Measurements from ENCODE around the gene DNMT1. TPM values are rescaled to one million over a fixed set of nuclear protein-coding genes. Genes with fewer than 3 reads are reported as not detected.

The DNMT1 gene
- total RNA-seq (2021) = 174 to 210 TPM (median 191 TPM) in 3 replicates
- percentile 72 among the genes with signal in this experiment for Bru-seq, nascent RNA
- long read RNA-seq, experiment 1, full-length matches to known transcripts = 310 of 612 reads
- long read RNA-seq, experiment 1, partial matches to known transcripts = 126 of 612 reads
- long read RNA-seq, experiment 1, other reads (novel, unspliced or antisense) = 176 of 612 reads
- long read RNA-seq, experiment 2, full-length matches to known transcripts = 12 of 138 reads
- long read RNA-seq, experiment 2, partial matches to known transcripts = 81 of 138 reads
- long read RNA-seq, experiment 2, other reads (novel, unspliced or antisense) = 45 of 138 reads
- long read RNA-seq, experiment 3 = 0 reads

DNA sequence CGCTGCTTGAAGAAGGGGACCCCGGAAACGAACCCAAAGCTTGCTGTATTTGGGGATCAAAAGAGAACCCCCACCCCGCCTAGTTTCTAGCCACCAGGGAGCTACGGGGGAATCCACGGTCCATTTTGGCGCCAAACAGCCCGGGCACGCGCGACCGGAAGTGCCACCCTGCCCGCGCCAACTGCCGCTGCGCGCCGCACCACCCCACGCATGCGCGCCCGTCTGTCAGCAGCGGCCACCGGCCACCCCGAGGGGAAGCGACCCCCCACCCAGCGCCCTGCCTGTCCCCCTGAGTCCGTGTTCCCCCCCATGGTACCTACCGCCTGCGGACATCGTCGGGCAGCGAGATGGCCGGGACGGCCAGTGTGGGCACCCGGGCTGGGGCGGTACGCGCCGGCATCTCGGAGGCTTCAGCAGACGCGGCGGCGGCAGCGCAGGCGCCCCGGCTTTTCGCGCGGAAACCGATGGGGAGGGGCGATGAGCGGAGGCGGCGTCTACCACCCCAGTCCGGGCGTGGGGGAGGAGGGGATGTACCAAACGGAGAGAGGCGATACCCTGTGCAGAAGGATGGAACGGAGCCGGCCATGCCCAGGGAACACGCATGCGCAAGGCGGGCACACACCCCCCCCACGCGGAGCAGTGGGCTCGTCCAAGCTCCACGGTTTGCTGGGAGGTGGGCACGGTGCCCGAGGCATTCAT is at the start of gene DNMT1:
TSS of gene DNMT1 (minus strand) at position 454 of the 699 bp plus-strand sequence. CDS start at position 400, 54 bp downstream.
- Mint-ChIP-seq H3K4me3 (peak within 1 kb of the TSS; percentile 94), H3K27me3 (ENCODE audit: low read depth) (no peaks in the 10 kb centered on the region), H3K4me1 (peaks cover 8% of the 10 kb centered on the region), H3K27ac (peak within 1 kb of the TSS; percentile 85), H3K9me3 (no peaks in the 10 kb centered on the region), H3K36me3 (no peaks in the 10 kb centered on the region; the same call in 1 of the 2 replicates)
- peak; percentile 97 for DNase-seq (ENCODE audit: low spot score)
- POLR2A ChIA-PET = interaction anchor here (0.5 to 0.8 kb wide), 3 partner anchors 73 to 209 kb away, joined by 3 to 5 read pairs (median 4); partner anchors contain the start of gene CDC37
- ATAC-seq = peak; percentile 98
- CTCF ChIA-PET = interaction anchor here (1.0 to 3.2 kb wide), 5 partner anchors 34 to 222 kb away, joined by 3 to 25 read pairs (median 4); partner anchors contain the start of genes ICAM1 and ICAM5
- TF ChIP-seq, protein P1, sequence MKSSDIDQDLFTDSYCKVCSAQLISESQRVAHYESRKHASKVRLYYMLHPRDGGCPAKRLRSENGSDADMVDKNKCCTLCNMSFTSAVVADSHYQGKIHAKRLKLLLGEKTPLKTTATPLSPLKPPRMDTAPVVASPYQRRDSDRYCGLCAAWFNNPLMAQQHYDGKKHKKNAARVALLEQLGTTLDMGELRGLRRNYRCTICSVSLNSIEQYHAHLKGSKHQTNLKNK (CRISPR knock-in tag; IDR thresholded peaks at IDR 0.05) = no peak
- TF ChIP-seq ZNF396 (CRISPR knock-in tag; IDR thresholded peaks at IDR 0.05; ENCODE audit: borderline replicate concordance) = no peak
- TF ChIP-seq, protein P2, sequence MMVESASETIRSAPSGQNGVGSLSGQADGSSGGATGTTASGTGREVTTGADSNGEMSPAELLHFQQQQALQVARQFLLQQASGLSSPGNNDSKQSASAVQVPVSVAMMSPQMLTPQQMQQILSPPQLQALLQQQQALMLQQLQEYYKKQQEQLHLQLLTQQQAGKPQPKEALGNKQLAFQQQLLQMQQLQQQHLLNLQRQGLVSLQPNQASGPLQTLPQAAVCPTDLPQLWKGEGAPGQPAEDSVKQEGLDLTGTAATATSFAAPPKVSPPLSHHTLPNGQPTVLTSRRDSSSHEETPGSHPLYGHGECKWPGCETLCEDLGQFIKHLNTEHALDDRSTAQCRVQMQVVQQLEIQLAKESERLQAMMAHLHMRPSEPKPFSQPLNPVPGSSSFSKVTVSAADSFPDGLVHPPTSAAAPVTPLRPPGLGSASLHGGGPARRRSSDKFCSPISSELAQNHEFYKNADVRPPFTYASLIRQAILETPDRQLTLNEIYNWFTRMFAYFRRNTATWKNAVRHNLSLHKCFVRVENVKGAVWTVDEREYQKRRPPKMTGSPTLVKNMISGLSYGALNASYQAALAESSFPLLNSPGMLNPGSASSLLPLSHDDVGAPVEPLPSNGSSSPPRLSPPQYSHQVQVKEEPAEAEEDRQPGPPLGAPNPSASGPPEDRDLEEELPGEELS (CRISPR knock-in tag; IDR thresholded peaks at IDR 0.05) = peak; percentile 71
- TF ChIP-seq, protein P3, sequence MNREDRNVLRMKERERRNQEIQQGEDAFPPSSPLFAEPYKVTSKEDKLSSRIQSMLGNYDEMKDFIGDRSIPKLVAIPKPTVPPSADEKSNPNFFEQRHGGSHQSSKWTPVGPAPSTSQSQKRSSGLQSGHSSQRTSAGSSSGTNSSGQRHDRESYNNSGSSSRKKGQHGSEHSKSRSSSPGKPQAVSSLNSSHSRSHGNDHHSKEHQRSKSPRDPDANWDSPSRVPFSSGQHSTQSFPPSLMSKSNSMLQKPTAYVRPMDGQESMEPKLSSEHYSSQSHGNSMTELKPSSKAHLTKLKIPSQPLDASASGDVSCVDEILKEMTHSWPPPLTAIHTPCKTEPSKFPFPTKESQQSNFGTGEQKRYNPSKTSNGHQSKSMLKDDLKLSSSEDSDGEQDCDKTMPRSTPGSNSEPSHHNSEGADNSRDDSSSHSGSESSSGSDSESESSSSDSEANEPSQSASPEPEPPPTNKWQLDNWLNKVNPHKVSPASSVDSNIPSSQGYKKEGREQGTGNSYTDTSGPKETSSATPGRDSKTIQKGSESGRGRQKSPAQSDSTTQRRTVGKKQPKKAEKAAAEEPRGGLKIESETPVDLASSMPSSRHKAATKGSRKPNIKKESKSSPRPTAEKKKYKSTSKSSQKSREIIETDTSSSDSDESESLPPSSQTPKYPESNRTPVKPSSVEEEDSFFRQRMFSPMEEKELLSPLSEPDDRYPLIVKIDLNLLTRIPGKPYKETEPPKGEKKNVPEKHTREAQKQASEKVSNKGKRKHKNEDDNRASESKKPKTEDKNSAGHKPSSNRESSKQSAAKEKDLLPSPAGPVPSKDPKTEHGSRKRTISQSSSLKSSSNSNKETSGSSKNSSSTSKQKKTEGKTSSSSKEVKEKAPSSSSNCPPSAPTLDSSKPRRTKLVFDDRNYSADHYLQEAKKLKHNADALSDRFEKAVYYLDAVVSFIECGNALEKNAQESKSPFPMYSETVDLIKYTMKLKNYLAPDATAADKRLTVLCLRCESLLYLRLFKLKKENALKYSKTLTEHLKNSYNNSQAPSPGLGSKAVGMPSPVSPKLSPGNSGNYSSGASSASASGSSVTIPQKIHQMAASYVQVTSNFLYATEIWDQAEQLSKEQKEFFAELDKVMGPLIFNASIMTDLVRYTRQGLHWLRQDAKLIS (CRISPR knock-in tag; IDR thresholded peaks at IDR 0.05; ENCODE audit: borderline replicate concordance) = no peak
- TF ChIP-seq CREM (CRISPR knock-in tag; IDR thresholded peaks at IDR 0.05) = no peak; the same call in none of the 2 replicates
- no peak for TF ChIP-seq RORB (CRISPR knock-in tag; IDR thresholded peaks at IDR 0.05)
- peak; percentile 78 for TF ChIP-seq SP1 (CRISPR knock-in tag; conservative IDR thresholded peaks at IDR 0.05)
- no peak for TF ChIP-seq ZNF138 (CRISPR knock-in tag; conservative IDR thresholded peaks at IDR 0.05)
- no peak for TF ChIP-seq OVOL2 (CRISPR knock-in tag; IDR thresholded peaks at IDR 0.05; ENCODE audit: borderline replicate concordance)
- no peak for TF ChIP-seq TCF7 (CRISPR knock-in tag; IDR thresholded peaks at IDR 0.05; ENCODE audit: low read depth)
- no peak for TF ChIP-seq EMX1 (CRISPR knock-in tag; IDR thresholded peaks at IDR 0.05)
- TF ChIP-seq, protein P4, sequence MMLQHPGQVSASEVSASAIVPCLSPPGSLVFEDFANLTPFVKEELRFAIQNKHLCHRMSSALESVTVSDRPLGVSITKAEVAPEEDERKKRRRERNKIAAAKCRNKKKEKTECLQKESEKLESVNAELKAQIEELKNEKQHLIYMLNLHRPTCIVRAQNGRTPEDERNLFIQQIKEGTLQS (CRISPR knock-in tag; conservative IDR thresholded peaks at IDR 0.05) = no peak
- TF ChIP-seq GRHL2 (CRISPR knock-in tag; IDR thresholded peaks at IDR 0.05; ENCODE audit: insufficient replicate concordance, severe bottlenecking) = no peak
- TF ChIP-seq FOXP1 (CRISPR knock-in tag; IDR thresholded peaks at IDR 0.05; ENCODE audit: borderline replicate concordance) = no peak; the same call in 1 of the 2 replicates
- TF ChIP-seq HMGA2 (CRISPR knock-in tag; IDR thresholded peaks at IDR 0.05) = no peak
- TF ChIP-seq CBFB (CRISPR knock-in tag; IDR thresholded peaks at IDR 0.05; ENCODE audit: low read depth) = no peak
- TF ChIP-seq, protein P5, sequence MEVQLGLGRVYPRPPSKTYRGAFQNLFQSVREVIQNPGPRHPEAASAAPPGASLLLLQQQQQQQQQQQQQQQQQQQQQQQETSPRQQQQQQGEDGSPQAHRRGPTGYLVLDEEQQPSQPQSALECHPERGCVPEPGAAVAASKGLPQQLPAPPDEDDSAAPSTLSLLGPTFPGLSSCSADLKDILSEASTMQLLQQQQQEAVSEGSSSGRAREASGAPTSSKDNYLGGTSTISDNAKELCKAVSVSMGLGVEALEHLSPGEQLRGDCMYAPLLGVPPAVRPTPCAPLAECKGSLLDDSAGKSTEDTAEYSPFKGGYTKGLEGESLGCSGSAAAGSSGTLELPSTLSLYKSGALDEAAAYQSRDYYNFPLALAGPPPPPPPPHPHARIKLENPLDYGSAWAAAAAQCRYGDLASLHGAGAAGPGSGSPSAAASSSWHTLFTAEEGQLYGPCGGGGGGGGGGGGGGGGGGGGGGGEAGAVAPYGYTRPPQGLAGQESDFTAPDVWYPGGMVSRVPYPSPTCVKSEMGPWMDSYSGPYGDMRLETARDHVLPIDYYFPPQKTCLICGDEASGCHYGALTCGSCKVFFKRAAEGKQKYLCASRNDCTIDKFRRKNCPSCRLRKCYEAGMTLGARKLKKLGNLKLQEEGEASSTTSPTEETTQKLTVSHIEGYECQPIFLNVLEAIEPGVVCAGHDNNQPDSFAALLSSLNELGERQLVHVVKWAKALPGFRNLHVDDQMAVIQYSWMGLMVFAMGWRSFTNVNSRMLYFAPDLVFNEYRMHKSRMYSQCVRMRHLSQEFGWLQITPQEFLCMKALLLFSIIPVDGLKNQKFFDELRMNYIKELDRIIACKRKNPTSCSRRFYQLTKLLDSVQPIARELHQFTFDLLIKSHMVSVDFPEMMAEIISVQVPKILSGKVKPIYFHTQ (CRISPR knock-in tag; IDR thresholded peaks at IDR 0.05) = no peak
- TF ChIP-seq, protein P6, sequence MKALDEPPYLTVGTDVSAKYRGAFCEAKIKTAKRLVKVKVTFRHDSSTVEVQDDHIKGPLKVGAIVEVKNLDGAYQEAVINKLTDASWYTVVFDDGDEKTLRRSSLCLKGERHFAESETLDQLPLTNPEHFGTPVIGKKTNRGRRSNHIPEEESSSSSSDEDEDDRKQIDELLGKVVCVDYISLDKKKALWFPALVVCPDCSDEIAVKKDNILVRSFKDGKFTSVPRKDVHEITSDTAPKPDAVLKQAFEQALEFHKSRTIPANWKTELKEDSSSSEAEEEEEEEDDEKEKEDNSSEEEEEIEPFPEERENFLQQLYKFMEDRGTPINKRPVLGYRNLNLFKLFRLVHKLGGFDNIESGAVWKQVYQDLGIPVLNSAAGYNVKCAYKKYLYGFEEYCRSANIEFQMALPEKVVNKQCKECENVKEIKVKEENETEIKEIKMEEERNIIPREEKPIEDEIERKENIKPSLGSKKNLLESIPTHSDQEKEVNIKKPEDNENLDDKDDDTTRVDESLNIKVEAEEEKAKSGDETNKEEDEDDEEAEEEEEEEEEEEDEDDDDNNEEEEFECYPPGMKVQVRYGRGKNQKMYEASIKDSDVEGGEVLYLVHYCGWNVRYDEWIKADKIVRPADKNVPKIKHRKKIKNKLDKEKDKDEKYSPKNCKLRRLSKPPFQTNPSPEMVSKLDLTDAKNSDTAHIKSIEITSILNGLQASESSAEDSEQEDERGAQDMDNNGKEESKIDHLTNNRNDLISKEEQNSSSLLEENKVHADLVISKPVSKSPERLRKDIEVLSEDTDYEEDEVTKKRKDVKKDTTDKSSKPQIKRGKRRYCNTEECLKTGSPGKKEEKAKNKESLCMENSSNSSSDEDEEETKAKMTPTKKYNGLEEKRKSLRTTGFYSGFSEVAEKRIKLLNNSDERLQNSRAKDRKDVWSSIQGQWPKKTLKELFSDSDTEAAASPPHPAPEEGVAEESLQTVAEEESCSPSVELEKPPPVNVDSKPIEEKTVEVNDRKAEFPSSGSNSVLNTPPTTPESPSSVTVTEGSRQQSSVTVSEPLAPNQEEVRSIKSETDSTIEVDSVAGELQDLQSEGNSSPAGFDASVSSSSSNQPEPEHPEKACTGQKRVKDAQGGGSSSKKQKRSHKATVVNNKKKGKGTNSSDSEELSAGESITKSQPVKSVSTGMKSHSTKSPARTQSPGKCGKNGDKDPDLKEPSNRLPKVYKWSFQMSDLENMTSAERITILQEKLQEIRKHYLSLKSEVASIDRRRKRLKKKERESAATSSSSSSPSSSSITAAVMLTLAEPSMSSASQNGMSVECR (CRISPR knock-in tag; IDR thresholded peaks at IDR 0.05; ENCODE audit: borderline replicate concordance) = peak; percentile 95
- TF ChIP-seq, protein P7, sequence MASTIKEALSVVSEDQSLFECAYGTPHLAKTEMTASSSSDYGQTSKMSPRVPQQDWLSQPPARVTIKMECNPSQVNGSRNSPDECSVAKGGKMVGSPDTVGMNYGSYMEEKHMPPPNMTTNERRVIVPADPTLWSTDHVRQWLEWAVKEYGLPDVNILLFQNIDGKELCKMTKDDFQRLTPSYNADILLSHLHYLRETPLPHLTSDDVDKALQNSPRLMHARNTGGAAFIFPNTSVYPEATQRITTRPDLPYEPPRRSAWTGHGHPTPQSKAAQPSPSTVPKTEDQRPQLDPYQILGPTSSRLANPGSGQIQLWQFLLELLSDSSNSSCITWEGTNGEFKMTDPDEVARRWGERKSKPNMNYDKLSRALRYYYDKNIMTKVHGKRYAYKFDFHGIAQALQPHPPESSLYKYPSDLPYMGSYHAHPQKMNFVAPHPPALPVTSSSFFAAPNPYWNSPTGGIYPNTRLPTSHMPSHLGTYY (CRISPR knock-in tag; IDR thresholded peaks at IDR 0.05) = no peak
- TF ChIP-seq TP53 (CRISPR knock-in tag; IDR thresholded peaks at IDR 0.05) = peak; percentile 67; the same call in 1 of the 2 replicates

Measured in WTC11 (cell line).